Keratinocyte (primary cell): ENCODE results near the gene OR10H5. TPM values are rescaled to one million over a fixed set of nuclear protein-coding genes. Genes with fewer than 3 reads are reported as not detected.

ENCODE experiments used
- DNase-seq: peaks from one replicate; pipeline ENCODE4 v3.0.0-alpha.2; 2011; ENCODE audit warnings: low read depth, missing footprints, low spot score
- FAIRE-seq: peaks from 2 replicates; lab custom pipeline; 2011; peaks lifted over from hg19 to GRCh38; lab: Jason Lieb, UNC
- H2AFZ ChIP-seq: 2 replicates; pipeline ENCODE4 v1.6.0; 2012; ENCODE audit warnings: low read length, control low read depth, inconsistent platforms; ENCODE audit not compliant: control insufficient read depth
- H3K27ac ChIP-seq: 2 replicates; pipeline ENCODE4 v1.5.1; 2011; ENCODE audit warnings: low read length; ENCODE audit not compliant: control insufficient read depth, insufficient read depth
- H3K27me3 ChIP-seq: 3 replicates; pipeline ENCODE4 v1.6.0; 2011; ENCODE audit warnings: low read length; ENCODE audit not compliant: control insufficient read depth, insufficient read depth; ENCODE audit errors: extremely low read depth
- H3K36me3 ChIP-seq, 2 experiments: 2 replicates in 1 of 2; 3 replicates in 1 of 2; pipeline ENCODE4 v1.5.1; 2011; ENCODE audit warnings: low read length in 2 of 2, mild to moderate bottlenecking in 1 of 2; ENCODE audit not compliant: control insufficient read depth in 2 of 2, insufficient read depth in 2 of 2; ENCODE audit errors: extremely low read depth in 1 of 2
- H3K4me1 ChIP-seq: 3 replicates; pipeline ENCODE4 v1.5.1; 2011; ENCODE audit warnings: low read length; ENCODE audit not compliant: control insufficient read depth, insufficient read depth; ENCODE audit errors: extremely low read depth
- H3K4me2 ChIP-seq: 3 replicates; pipeline ENCODE4 v1.6.0; 2011; ENCODE audit warnings: low read depth, low read length; ENCODE audit not compliant: control insufficient read depth, insufficient read depth; ENCODE audit errors: extremely low read depth
- H3K4me3 ChIP-seq, 3 experiments: fragments of 200-600 bp in 1 of 3; sonication (generic) in 1 of 3; 2 replicates in 2 of 3; 3 replicates in 1 of 3; pipeline ENCODE4 v1.5.1; 2011 to 2016; ENCODE audit warnings: low read length in 3 of 3, mild to moderate bottlenecking in 3 of 3, control low read depth in 2 of 3, inconsistent platforms in 1 of 3, low read depth in 1 of 3, mixed read lengths in 1 of 3, mixed run types in 1 of 3, moderate library complexity in 1 of 3; ENCODE audit not compliant: control insufficient read depth in 2 of 3, insufficient read depth in 2 of 3; ENCODE audit errors: extremely low read depth in 1 of 3
- H3K79me2 ChIP-seq: 2 replicates; pipeline ENCODE4 v1.6.0; 2012; ENCODE audit warnings: low read length; ENCODE audit not compliant: control insufficient read depth, insufficient read depth
- H3K9ac ChIP-seq: 3 replicates; pipeline ENCODE4 v1.6.0; 2011; ENCODE audit warnings: low read length; ENCODE audit not compliant: control insufficient read depth, insufficient read depth; ENCODE audit errors: extremely low read depth
- H3K9me1 ChIP-seq: 3 replicates; pipeline ENCODE4 v1.6.0; 2011; ENCODE audit warnings: low read length; ENCODE audit not compliant: control insufficient read depth, insufficient read depth; ENCODE audit errors: extremely low read depth
- H3K9me3 ChIP-seq: 2 replicates; pipeline ENCODE4 v1.5.1; 2012; ENCODE audit warnings: low read depth, low read length; ENCODE audit not compliant: control insufficient read depth
- H4K20me1 ChIP-seq: 3 replicates; pipeline ENCODE4 v1.6.0; 2011; ENCODE audit warnings: low read length; ENCODE audit not compliant: control insufficient read depth, insufficient read depth; ENCODE audit errors: extremely low read depth
- CTCF ChIP-seq, 3 experiments: IDR thresholded peaks in 1 of 3; conservative IDR thresholded peaks in 1 of 3; optimal IDR thresholded peaks in 1 of 3; 2 replicates in 2 of 3; 3 replicates in 1 of 3; pipeline versions ENCODE3 to v1.5.1; 2011; ENCODE audit warnings: low read length in 3 of 3, mild to moderate bottlenecking in 3 of 3, moderate library complexity in 2 of 3, control low read depth in 1 of 3, inconsistent platforms in 1 of 3; ENCODE audit not compliant: insufficient read depth in 2 of 3; ENCODE audit errors: extremely low read depth in 1 of 3
- EZH2 ChIP-seq: IDR thresholded peaks from one replicate; pipeline ENCODE4 v1.6.1; 2012; ENCODE audit warnings: inconsistent platforms, mild to moderate bottlenecking, low read length, moderate library complexity
- dilution Hi-C: fragments of 300-500 bp; cut with MboI; formaldehyde crosslinking; loops from one replicate; pipeline ENCODE4 v1.7.0; 2020; ENCODE audit warnings: low sequenced_read_pairs; ENCODE audit not compliant: extremely low pct_ligation_motif_present
- polyA plus RNA-seq, 5 experiments: library from polyadenylated mRNA; depleted of rRNA in 3 of 5; stranded (reverse) in 3 of 5; stranded (forward) in 1 of 5; unstranded in 1 of 5; fragments of >200 nt; gene quantifications; 1 replicate in 1 of 5; 2 replicates in 3 of 5; 3 replicates in 1 of 5; pipeline versions ENCODE4 v1.2.1 to v1.2.3, GENCODE V29; 2011 to 2012; ENCODE audit warnings: missing spikeins in 2 of 5, low read depth in 1 of 5, low replicate concordance in 1 of 5

The OR10H5 gene
- polyA plus RNA-seq, 1 donor (not counting 4 experiments of a cell fraction or from before 2014, with no cell fraction given) = not detected

GRCh38 chr19:15779756-15780476 lies 7.5 kb upstream of the OR10H5 start:
- Histone ChIP-seq H3K9ac (no peak overlapping the region), H3K79me2 (no peaks in the 10 kb centered on the region), H3K27ac (no peak overlapping the region), H4K20me1 (no peaks in the 10 kb centered on the region), H3K4me2 (no peak overlapping the region), H2AFZ (no peak overlapping the region), H3K36me3 (no peaks in the 10 kb centered on the region), H3K27me3 (no peaks in the 10 kb centered on the region), H3K4me3 (no peak overlapping the region), H3K9me3 (no peaks in the 10 kb centered on the region), H3K9me1 (no peaks in the 10 kb centered on the region), H3K4me1 (no peaks in the 10 kb centered on the region)
- dilution Hi-C loops = no loop called here
- no peak for DNase-seq
- FAIRE-seq = no peak
- no peak for TF ChIP-seq EZH2
- TF ChIP-seq CTCF (optimal IDR thresholded peaks at IDR 0.05 in 1 of 3, IDR thresholded peaks at IDR 0.05 in 1 of 3, conservative IDR thresholded peaks at IDR 0.05 in 1 of 3; ENCODE audit: extremely low read depth in 1 of 3, insufficient read depth in 2 of 3, low read length in 3 of 3) = no peak

- Histone ChIP-seq H3K9me3 (no peaks in the 10 kb centered on the region), H3K9ac (no peak overlapping the region), H3K27ac (no peak overlapping the region), H3K9me1 (no peaks in the 10 kb centered on the region), H2AFZ (no peak overlapping the region), H3K4me2 (no peak overlapping the region), H3K36me3 (no peaks in the 10 kb centered on the region), H3K4me3 (no peak overlapping the region), H4K20me1 (no peaks in the 10 kb centered on the region), H3K27me3 (no peaks in the 10 kb centered on the region), H3K79me2 (no peaks in the 10 kb centered on the region), H3K4me1 (no peaks in the 10 kb centered on the region)
- TF ChIP-seq CTCF (optimal IDR thresholded peaks at IDR 0.05 in 1 of 3, IDR thresholded peaks at IDR 0.05 in 1 of 3, conservative IDR thresholded peaks at IDR 0.05 in 1 of 3; ENCODE audit: extremely low read depth in 1 of 3, insufficient read depth in 2 of 3, low read length in 3 of 3) (no peak), EZH2 (no peak)
- no peak for DNase-seq
- FAIRE-seq = no peak
- dilution Hi-C loops = no loop called here
Measured at GRCh38 chr19:15780610-15781418, 6.6 kb upstream of the OR10H5 start.
